Parathyroid adenoma (tissue), 2 donors: ENCODE results near the gene PER1.
A peak's percentile ranks its signal among the peaks of the same experiment; 100 is the strongest.

Experiments
- H2AFZ ChIP-seq: fragments of 300-600 bp; sonication (generic); one replicate; pipeline ENCODE4 v1.7.0; 2017; ENCODE audit warnings: antibody characterized with exemption, mild to moderate bottlenecking
- H3K27ac ChIP-seq: fragments of 300-600 bp; sonication (generic); one replicate; pipeline ENCODE4 v1.7.0; 2017
- H3K27me3 ChIP-seq: fragments of 300-600 bp; sonication (generic); one replicate; pipeline ENCODE4 v1.7.0; 2017; ENCODE audit warnings: low read length; ENCODE audit not compliant: control insufficient read depth, insufficient read depth
- H3K36me3 ChIP-seq: fragments of 300-600 bp; sonication (generic); one replicate; pipeline ENCODE4 v1.7.0; 2017; ENCODE audit warnings: low read length; ENCODE audit not compliant: control insufficient read depth, insufficient read depth
- H3K4me1 ChIP-seq: fragments of 300-600 bp; sonication (generic); one replicate; pipeline ENCODE4 v1.7.0; 2017; ENCODE audit warnings: control low read depth
- H3K4me2 ChIP-seq: fragments of 300-600 bp; sonication (generic); one replicate; pipeline ENCODE4 v1.7.0; 2017; ENCODE audit warnings: low read length
- H3K4me3 ChIP-seq: fragments of 300-600 bp; sonication (generic); one replicate; pipeline ENCODE4 v1.7.0; 2017; ENCODE audit warnings: low read depth, low read length
- H3K79me2 ChIP-seq: fragments of 300-600 bp; sonication (generic); one replicate; pipeline ENCODE4 v1.7.0; 2017; ENCODE audit warnings: control low read depth
- H3K9ac ChIP-seq: fragments of 300-600 bp; sonication (generic); one replicate; pipeline ENCODE4 v1.7.0; 2017; ENCODE audit warnings: mild to moderate bottlenecking
- H3K9me3 ChIP-seq: fragments of 300-600 bp; sonication (generic); one replicate; pipeline ENCODE4 v1.7.0; 2017; ENCODE audit warnings: low read length; ENCODE audit not compliant: control insufficient read depth
- TF ChIP-seq, protein P1 (sequence below): fragments of 300-600 bp; sonication (generic); IDR thresholded peaks from one replicate; pipeline ENCODE4 v1.7.0; 2017; ENCODE audit warnings: antibody characterized with exemption, mild to moderate bottlenecking
- donor health status: primary hyperparathyroidism.

Gene PER1

GRCh38 chr17:8128125-8128784, 23.9 kb downstream of the PER1 start:
- H3K27me3 ChIP-seq: no peaks in the 10 kb centered on the region
- H2AFZ ChIP-seq: no peak overlapping the region
- no peak overlapping the region for H3K4me2 ChIP-seq
- H3K36me3 ChIP-seq: no peaks in the 10 kb centered on the region
- TF ChIP-seq, protein P1, sequence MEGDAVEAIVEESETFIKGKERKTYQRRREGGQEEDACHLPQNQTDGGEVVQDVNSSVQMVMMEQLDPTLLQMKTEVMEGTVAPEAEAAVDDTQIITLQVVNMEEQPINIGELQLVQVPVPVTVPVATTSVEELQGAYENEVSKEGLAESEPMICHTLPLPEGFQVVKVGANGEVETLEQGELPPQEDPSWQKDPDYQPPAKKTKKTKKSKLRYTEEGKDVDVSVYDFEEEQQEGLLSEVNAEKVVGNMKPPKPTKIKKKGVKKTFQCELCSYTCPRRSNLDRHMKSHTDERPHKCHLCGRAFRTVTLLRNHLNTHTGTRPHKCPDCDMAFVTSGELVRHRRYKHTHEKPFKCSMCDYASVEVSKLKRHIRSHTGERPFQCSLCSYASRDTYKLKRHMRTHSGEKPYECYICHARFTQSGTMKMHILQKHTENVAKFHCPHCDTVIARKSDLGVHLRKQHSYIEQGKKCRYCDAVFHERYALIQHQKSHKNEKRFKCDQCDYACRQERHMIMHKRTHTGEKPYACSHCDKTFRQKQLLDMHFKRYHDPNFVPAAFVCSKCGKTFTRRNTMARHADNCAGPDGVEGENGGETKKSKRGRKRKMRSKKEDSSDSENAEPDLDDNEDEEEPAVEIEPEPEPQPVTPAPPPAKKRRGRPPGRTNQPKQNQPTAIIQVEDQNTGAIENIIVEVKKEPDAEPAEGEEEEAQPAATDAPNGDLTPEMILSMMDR: no peak
- no peak overlapping the region for H3K4me3 ChIP-seq
- H3K27ac ChIP-seq: no peak overlapping the region
- no peak overlapping the region for H3K9ac ChIP-seq
- no peaks in the 10 kb centered on the region for H3K9me3 ChIP-seq
- H3K79me2 ChIP-seq: no peaks in the 10 kb centered on the region
- peaks cover 32% of the 10 kb centered on the region for H3K4me1 ChIP-seq

- peak overlapping the region; percentile 11 for H3K9ac ChIP-seq
- H3K9me3 ChIP-seq: no peaks in the 10 kb centered on the region
- H3K79me2 ChIP-seq: no peaks in the 10 kb centered on the region
- peak overlapping the region; percentile 80 for H3K4me3 ChIP-seq
- peaks cover 34% of the 10 kb centered on the region for H3K4me1 ChIP-seq
- H3K4me2 ChIP-seq: peak overlapping the region; percentile 93
- no peaks in the 10 kb centered on the region for H3K27me3 ChIP-seq
- H3K36me3 ChIP-seq: no peaks in the 10 kb centered on the region
- TF ChIP-seq, protein P1: no peak
- H2AFZ ChIP-seq: peak overlapping the region; percentile 95
- peak overlapping the region; percentile 63 for H3K27ac ChIP-seq
Observed at GRCh38 chr17:8126491-8127066, 25.6 kb downstream of the PER1 start.

DNA sequence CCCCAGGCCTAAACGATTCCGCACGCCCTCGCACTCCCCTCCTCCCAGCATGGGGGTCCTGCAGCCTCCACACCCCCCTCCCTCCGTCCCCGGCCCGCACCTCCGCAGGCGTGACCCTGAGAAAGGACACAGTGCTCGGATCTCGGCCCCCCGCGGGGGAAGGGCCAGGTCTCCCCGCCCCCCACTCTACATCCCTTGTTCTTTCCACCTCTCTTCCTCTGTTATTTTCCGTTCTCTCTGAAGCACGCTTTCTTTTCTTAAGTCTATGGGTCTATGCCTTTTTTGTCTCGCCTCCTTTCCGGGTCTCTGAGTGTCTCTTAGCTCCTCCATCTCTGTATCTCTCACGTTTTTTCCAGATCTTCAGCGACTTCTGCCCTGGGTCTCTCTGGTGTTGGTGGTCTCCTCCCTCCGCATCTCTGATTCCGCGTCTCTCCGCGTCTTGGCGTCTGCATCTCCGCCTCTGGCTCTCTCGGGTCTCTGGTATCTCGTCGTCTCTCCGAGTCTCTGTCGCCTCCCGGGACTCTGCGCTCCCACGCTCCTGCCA, 26.2 kb downstream of the PER1 start:
- H3K36me3 ChIP-seq: no peaks in the 10 kb centered on the region
- H3K9me3 ChIP-seq: no peaks in the 10 kb centered on the region
- no peaks in the 10 kb centered on the region for H3K79me2 ChIP-seq
- H2AFZ ChIP-seq: peak overlapping the region; percentile 81
- peak overlapping the region; percentile 47 for H3K27ac ChIP-seq
- H3K4me2 ChIP-seq: peak overlapping the region; percentile 82
- H3K27me3 ChIP-seq: no peaks in the 10 kb centered on the region
- peaks cover 35% of the 10 kb centered on the region for H3K4me1 ChIP-seq
- peak overlapping the region; percentile 80 for H3K4me3 ChIP-seq
- TF ChIP-seq, protein P1: no peak
- H3K9ac ChIP-seq: no peak overlapping the region

DNA sequence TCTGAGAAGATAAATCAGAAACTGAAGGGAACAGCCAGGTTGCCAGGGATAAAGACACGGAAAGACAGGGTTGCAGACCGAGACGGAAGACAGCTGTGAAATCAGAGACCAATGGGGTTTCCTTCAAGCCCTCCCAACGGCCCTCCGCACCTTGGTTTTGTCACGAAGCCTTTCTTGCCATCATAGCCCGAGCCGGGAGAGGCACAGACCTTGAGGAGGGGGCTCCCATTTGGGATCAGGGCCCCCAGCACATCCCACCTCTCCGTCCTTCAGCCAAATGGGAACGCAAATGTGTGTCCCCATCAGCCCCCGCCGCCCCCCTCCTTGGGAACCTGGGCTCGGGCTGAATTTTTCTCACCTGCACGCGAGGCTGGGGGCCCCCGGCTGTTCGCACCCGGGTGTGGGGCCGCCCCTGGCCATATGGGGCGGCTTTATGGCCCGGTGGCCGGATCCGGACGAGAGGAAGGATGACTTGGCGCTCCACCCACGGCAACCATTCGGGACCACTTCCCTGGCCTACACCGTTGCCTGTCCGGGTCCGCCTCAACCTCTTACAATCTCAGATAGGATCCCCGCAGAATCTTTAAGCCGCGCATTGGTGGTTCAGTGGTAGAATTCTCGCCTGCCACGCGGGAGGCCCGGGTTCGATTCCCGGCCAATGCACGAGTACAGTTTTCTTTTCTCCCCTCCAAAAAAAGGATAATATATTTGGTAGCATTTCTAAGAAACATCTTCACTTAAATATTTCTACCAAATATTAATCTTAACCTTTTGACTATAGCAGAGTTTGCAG, 26.9 kb downstream of the PER1 start:
- H3K27ac ChIP-seq: no peak overlapping the region
- no peaks in the 10 kb centered on the region for H3K9me3 ChIP-seq
- H3K4me3 ChIP-seq: peak overlapping the region; percentile 80
- TF ChIP-seq, protein P1: no peak
- peak overlapping the region; percentile 81 for H2AFZ ChIP-seq
- peak overlapping the region; percentile 82 for H3K4me2 ChIP-seq
- no peak overlapping the region for H3K9ac ChIP-seq
- no peaks in the 10 kb centered on the region for H3K36me3 ChIP-seq
- H3K4me1 ChIP-seq: peaks cover 36% of the 10 kb centered on the region
- no peaks in the 10 kb centered on the region for H3K79me2 ChIP-seq
- peaks cover 2% of the 10 kb centered on the region for H3K27me3 ChIP-seq
